ENCODE measurements around the gene EHBP1. TPM values are rescaled to one million over a fixed set of nuclear protein-coding genes. Genes with fewer than 3 reads are reported as not detected.
"Not testable (repeated sequence)": the region's sequence is repeated elsewhere in the genome, so short reads cannot be mapped to it uniquely, and the experiment has no call there.

EHBP1 gene
- total and polyA plus RNA-seq, 2 experiments from 2014 or later, result 27.2 to 47.9 TPM

DNA sequence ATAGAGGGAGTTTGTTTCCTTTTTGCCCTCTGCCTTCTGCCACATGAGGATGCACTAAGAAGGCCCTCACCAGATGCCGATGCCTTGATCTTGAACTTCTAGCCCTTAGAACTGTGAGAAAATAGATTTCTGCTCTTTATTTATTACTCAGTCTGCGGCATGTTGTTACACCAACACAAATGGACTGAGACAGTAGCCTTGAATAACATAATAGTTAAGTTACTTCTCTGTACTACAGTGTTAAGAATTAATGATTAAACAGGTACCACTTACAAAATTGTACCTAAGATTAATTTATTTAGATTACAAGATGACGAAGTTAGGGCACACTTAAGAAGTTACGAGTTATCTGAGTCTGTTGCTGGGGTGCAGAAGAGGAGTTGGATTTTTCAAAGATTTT lies 42.4 kb downstream of the EHBP1 start (continued):
- TF ChIP-seq, protein P1, sequence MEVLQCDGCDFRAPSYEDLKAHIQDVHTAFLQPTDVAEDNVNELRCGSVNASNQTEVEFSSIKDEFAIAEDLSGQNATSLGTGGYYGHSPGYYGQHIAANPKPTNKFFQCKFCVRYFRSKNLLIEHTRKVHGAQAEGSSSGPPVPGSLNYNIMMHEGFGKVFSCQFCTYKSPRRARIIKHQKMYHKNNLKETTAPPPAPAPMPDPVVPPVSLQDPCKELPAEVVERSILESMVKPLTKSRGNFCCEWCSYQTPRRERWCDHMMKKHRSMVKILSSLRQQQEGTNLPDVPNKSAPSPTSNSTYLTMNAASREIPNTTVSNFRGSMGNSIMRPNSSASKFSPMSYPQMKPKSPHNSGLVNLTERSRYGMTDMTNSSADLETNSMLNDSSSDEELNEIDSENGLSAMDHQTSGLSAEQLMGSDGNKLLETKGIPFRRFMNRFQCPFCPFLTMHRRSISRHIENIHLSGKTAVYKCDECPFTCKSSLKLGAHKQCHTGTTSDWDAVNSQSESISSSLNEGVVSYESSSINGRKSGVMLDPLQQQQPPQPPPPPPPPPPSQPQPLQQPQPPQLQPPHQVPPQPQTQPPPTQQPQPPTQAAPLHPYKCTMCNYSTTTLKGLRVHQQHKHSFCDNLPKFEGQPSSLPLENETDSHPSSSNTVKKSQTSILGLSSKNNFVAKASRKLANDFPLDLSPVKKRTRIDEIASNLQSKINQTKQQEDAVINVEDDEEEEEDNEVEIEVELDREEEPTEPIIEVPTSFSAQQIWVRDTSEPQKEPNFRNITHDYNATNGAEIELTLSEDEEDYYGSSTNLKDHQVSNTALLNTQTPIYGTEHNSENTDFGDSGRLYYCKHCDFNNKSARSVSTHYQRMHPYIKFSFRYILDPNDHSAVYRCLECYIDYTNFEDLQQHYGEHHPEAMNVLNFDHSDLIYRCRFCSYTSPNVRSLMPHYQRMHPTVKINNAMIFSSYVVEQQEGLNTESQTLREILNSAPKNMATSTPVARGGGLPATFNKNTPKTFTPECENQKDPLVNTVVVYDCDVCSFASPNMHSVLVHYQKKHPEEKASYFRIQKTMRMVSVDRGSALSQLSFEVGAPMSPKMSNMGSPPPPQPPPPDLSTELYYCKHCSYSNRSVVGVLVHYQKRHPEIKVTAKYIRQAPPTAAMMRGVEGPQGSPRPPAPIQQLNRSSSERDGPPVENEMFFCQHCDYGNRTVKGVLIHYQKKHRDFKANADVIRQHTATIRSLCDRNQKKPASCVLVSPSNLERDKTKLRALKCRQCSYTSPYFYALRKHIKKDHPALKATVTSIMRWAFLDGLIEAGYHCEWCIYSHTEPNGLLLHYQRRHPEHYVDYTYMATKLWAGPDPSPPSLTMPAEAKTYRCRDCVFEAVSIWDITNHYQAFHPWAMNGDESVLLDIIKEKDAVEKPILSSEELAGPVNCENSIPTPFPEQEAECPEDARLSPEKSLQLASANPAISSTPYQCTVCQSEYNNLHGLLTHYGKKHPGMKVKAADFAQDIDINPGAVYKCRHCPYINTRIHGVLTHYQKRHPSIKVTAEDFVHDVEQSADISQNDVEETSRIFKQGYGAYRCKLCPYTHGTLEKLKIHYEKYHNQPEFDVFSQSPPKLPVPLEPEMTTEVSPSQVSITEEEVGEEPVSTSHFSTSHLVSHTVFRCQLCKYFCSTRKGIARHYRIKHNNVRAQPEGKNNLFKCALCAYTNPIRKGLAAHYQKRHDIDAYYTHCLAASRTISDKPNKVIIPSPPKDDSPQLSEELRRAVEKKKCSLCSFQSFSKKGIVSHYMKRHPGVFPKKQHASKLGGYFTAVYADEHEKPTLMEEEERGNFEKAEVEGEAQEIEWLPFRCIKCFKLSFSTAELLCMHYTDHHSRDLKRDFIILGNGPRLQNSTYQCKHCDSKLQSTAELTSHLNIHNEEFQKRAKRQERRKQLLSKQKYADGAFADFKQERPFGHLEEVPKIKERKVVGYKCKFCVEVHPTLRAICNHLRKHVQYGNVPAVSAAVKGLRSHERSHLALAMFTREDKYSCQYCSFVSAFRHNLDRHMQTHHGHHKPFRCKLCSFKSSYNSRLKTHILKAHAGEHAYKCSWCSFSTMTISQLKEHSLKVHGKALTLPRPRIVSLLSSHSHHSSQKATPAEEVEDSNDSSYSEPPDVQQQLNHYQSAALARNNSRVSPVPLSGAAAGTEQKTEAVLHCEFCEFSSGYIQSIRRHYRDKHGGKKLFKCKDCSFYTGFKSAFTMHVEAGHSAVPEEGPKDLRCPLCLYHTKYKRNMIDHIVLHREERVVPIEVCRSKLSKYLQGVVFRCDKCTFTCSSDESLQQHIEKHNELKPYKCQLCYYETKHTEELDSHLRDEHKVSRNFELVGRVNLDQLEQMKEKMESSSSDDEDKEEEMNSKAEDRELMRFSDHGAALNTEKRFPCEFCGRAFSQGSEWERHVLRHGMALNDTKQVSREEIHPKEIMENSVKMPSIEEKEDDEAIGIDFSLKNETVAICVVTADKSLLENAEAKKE (CRISPR knock-in tag; IDR thresholded peaks at IDR 0.05), result no peak
- no peak for TF ChIP-seq POLR2AphosphoS5 (IDR thresholded peaks at IDR 0.05; ENCODE audit: low read depth)
- TF ChIP-seq EZH2phosphoT487 (IDR thresholded peaks at IDR 0.05; ENCODE audit: unreplicated experiment), result no peak
- no peak for TF ChIP-seq EZH2 (IDR thresholded peaks at IDR 0.05; ENCODE audit: low read depth, unreplicated experiment)

DNA sequence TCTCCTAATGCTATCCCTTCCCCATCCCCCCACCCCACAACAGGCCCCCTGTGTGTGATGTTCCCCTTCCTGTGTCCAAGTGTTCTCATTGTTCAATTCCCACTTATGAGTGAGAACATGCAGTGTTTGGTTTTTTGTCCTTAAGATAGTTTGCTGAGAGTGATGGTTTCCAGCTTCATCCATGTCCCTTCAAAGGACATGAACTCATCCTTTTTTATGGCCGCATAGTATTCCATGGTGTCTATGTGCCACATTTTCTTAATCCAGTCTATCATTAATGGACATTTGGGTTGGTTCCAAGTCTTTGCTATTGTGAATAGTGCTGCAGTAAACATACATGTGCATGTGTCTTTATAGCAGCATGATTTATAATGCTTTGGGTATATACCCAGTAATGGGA lies 43.6 kb downstream of the EHBP1 start:
- H3K27me3 ChIP-seq (ENCODE audit: insufficient read depth); H2AFZ ChIP-seq; H3K27ac ChIP-seq (ENCODE audit: low read depth); H4K20me1 ChIP-seq (replicated peaks; ENCODE audit: insufficient read depth); H3K4me3 ChIP-seq; H3K36me3 ChIP-seq (ENCODE audit: insufficient read depth); DNase-seq (ENCODE audit: low spot score); H3K4me3 Mint-ChIP-seq; H3K27me3 Mint-ChIP-seq (ENCODE audit: insufficient read depth, low read depth, poor library complexity); H3F3A ChIP-seq (replicated peaks; ENCODE audit: low read depth); H3K4me2 ChIP-seq; H3K27ac Mint-ChIP-seq; ATAC-seq; H3K9me2 ChIP-seq (ENCODE audit: insufficient read depth): not testable (repeated sequence)
- peaks cover 94% of the 10 kb centered on the region for H3K79me2 ChIP-seq (replicated peaks; ENCODE audit: insufficient read depth)
- H3K9me3 Mint-ChIP-seq, result peaks cover 31% of the 10 kb centered on the region
- peaks cover 58% of the 10 kb centered on the region for H3K36me3 Mint-ChIP-seq (ENCODE audit: low read depth)
- peaks cover 20% of the 10 kb centered on the region for H3K4me1 Mint-ChIP-seq
- H3K4me1 ChIP-seq (ENCODE audit: insufficient read depth), result peaks cover 18% of the 10 kb centered on the region

DNA sequence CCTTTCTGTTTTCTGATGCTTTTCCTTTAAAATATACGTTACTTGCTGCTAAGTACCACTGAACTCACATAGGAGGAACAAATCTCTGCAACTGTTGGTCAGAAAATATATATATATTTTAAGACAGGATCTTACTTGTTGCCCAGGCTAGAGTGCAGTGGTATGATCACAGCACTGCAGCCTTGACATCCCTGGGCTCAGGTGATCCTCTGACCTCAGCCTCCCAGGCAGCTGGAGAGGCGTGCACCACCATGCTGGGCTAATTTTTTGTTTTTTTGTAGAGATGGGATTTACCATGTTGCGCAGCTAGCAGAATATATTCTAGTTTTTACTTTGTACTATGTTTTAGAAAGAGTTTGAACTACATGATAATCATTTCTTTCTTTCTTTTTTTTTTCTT lies 51.5 kb downstream of the EHBP1 start:
- no peak for TF ChIP-seq NANOG (IDR thresholded peaks at IDR 0.05; ENCODE audit: borderline replicate concordance)
- TF ChIP-seq, protein P2, sequence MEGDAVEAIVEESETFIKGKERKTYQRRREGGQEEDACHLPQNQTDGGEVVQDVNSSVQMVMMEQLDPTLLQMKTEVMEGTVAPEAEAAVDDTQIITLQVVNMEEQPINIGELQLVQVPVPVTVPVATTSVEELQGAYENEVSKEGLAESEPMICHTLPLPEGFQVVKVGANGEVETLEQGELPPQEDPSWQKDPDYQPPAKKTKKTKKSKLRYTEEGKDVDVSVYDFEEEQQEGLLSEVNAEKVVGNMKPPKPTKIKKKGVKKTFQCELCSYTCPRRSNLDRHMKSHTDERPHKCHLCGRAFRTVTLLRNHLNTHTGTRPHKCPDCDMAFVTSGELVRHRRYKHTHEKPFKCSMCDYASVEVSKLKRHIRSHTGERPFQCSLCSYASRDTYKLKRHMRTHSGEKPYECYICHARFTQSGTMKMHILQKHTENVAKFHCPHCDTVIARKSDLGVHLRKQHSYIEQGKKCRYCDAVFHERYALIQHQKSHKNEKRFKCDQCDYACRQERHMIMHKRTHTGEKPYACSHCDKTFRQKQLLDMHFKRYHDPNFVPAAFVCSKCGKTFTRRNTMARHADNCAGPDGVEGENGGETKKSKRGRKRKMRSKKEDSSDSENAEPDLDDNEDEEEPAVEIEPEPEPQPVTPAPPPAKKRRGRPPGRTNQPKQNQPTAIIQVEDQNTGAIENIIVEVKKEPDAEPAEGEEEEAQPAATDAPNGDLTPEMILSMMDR (conservative IDR thresholded peaks at IDR 0.05; ENCODE audit: low read depth in 2 of 2), result no peak
- Histone ChIP-seq H3K4me3 (no peak overlapping the region), H3K79me2 (replicated peaks; ENCODE audit: insufficient read depth) (peaks cover 75% of the 10 kb centered on the region), H3F3A (replicated peaks; ENCODE audit: low read depth) (no peaks in the 10 kb centered on the region), H3K27ac (ENCODE audit: low read depth) (no peak overlapping the region), H3K9me2 (ENCODE audit: insufficient read depth) (no peaks in the 10 kb centered on the region), H3K36me3 (ENCODE audit: insufficient read depth) (no peaks in the 10 kb centered on the region), H2AFZ (no peak overlapping the region), H3K4me1 (ENCODE audit: insufficient read depth) (no peaks in the 10 kb centered on the region), H3K27me3 (ENCODE audit: insufficient read depth) (no peaks in the 10 kb centered on the region), H3K4me2 (no peak overlapping the region), H4K20me1 (replicated peaks; ENCODE audit: insufficient read depth) (0 out of 2 replicates have a peak, but pooled peaks cover 4% of the 10 kb centered on the region)
- Mint-ChIP-seq H3K9me3 (peaks cover 30% of the 10 kb centered on the region), H3K27ac (no peak overlapping the region), H3K27me3 (ENCODE audit: insufficient read depth, low read depth, poor library complexity) (peaks cover 3% of the 10 kb centered on the region), H3K36me3 (ENCODE audit: low read depth) (peaks cover 38% of the 10 kb centered on the region), H3K4me3 (no peak overlapping the region), H3K4me1 (peaks cover 13% of the 10 kb centered on the region; the same call in 2 of the 3 replicates)
- ATAC-seq (no peak), DNase-seq (ENCODE audit: low spot score) (no peak)

All from GM23338 (cell line).